Measurements from ENCODE around the gene CCDC157.
"Not testable (repeated sequence)": the region's sequence is repeated elsewhere in the genome, so short reads cannot be mapped to it uniquely, and the experiment has no call there.

The CCDC157 gene

GRCh38 chr22:30398685-30399680 is 42.2 kb downstream of the CCDC157 start:
- Histone ChIP-seq H3K4me1 (ENCODE audit: control insufficient read depth, insufficient read depth, low read length) (peaks cover 11% of the 10 kb centered on the region), H3K36me3 (ENCODE audit: control insufficient read depth, insufficient read depth, low read length) (no peaks in the 10 kb centered on the region), H3K9me3 (ENCODE audit: control insufficient read depth, insufficient read depth, low read length) (no peaks in the 10 kb centered on the region), H3K9ac (ENCODE audit: low read depth, low read length) (no peak overlapping the region), H3K27me3 (ENCODE audit: control insufficient read depth, insufficient read depth, low read length) (peaks cover 20% of the 10 kb centered on the region), H3K4me3 (ENCODE audit: low read depth, low read length) (no peak overlapping the region)

- peaks cover 20% of the 10 kb centered on the region for H3K27me3 ChIP-seq (ENCODE audit: control insufficient read depth, insufficient read depth, low read length)
- H3K9ac ChIP-seq (ENCODE audit: low read depth, low read length): no peak overlapping the region
- no peak overlapping the region for H3K4me3 ChIP-seq (ENCODE audit: low read depth, low read length)
- H3K36me3 ChIP-seq (ENCODE audit: control insufficient read depth, insufficient read depth, low read length): no peaks in the 10 kb centered on the region
- no peaks in the 10 kb centered on the region for H3K9me3 ChIP-seq (ENCODE audit: control insufficient read depth, insufficient read depth, low read length)
- peaks cover 11% of the 10 kb centered on the region for H3K4me1 ChIP-seq (ENCODE audit: control insufficient read depth, insufficient read depth, low read length)
Observed at GRCh38 chr22:30399718-30400117, 42.9 kb downstream of the CCDC157 start.

GRCh38 chr22:30400159-30400558 is 43.4 kb downstream of the CCDC157 start:
- H3K27me3 ChIP-seq (ENCODE audit: control insufficient read depth, insufficient read depth, low read length): peaks cover 18% of the 10 kb centered on the region
- H3K9ac ChIP-seq (ENCODE audit: low read depth, low read length): no peak overlapping the region
- peaks cover 11% of the 10 kb centered on the region for H3K4me1 ChIP-seq (ENCODE audit: control insufficient read depth, insufficient read depth, low read length)
- H3K9me3 ChIP-seq (ENCODE audit: control insufficient read depth, insufficient read depth, low read length): no peaks in the 10 kb centered on the region
- no peak overlapping the region for H3K4me3 ChIP-seq (ENCODE audit: low read depth, low read length)
- H3K36me3 ChIP-seq (ENCODE audit: control insufficient read depth, insufficient read depth, low read length): no peaks in the 10 kb centered on the region

- H3K27me3 ChIP-seq (ENCODE audit: control insufficient read depth, insufficient read depth, low read length): peaks cover 15% of the 10 kb centered on the region
- not testable (repeated sequence) for H3K9ac ChIP-seq (ENCODE audit: low read depth, low read length); H3K9me3 ChIP-seq (ENCODE audit: control insufficient read depth, insufficient read depth, low read length); H3K4me3 ChIP-seq (ENCODE audit: low read depth, low read length); H3K36me3 ChIP-seq (ENCODE audit: control insufficient read depth, insufficient read depth, low read length)
- H3K4me1 ChIP-seq (ENCODE audit: control insufficient read depth, insufficient read depth, low read length): peaks cover 11% of the 10 kb centered on the region
Observed at GRCh38 chr22:30401024-30401423, 44.2 kb downstream of the CCDC157 start.

- H3K4me3 ChIP-seq (ENCODE audit: low read depth, low read length): no peak overlapping the region
- peaks cover 5% of the 10 kb centered on the region for H3K36me3 ChIP-seq (ENCODE audit: control insufficient read depth, insufficient read depth, low read length)
- peak overlapping the region; percentile 37 for H3K9ac ChIP-seq (ENCODE audit: low read depth, low read length)
- H3K9me3 ChIP-seq (ENCODE audit: control insufficient read depth, insufficient read depth, low read length): no peaks in the 10 kb centered on the region
- peaks cover 11% of the 10 kb centered on the region for H3K4me1 ChIP-seq (ENCODE audit: control insufficient read depth, insufficient read depth, low read length)
- H3K27me3 ChIP-seq (ENCODE audit: control insufficient read depth, insufficient read depth, low read length): peaks cover 13% of the 10 kb centered on the region
Observed at GRCh38 chr22:30402028-30402765, 45.4 kb downstream of the CCDC157 start.

- H3K27me3 ChIP-seq (ENCODE audit: control insufficient read depth, insufficient read depth, low read length); H3K36me3 ChIP-seq (ENCODE audit: control insufficient read depth, insufficient read depth, low read length); H3K4me3 ChIP-seq (ENCODE audit: low read depth, low read length); H3K9me3 ChIP-seq (ENCODE audit: control insufficient read depth, insufficient read depth, low read length); H3K9ac ChIP-seq (ENCODE audit: low read depth, low read length): not testable (repeated sequence)
- peaks cover 11% of the 10 kb centered on the region for H3K4me1 ChIP-seq (ENCODE audit: control insufficient read depth, insufficient read depth, low read length)
Observed at GRCh38 chr22:30402766-30403104, 45.9 kb downstream of the CCDC157 start.

- Histone ChIP-seq H3K27me3 (ENCODE audit: control insufficient read depth, insufficient read depth, low read length) (no peaks in the 10 kb centered on the region), H3K4me3 (ENCODE audit: low read depth, low read length) (no peak overlapping the region), H3K4me1 (ENCODE audit: control insufficient read depth, insufficient read depth, low read length) (peaks cover 7% of the 10 kb centered on the region), H3K9ac (ENCODE audit: low read depth, low read length) (no peak overlapping the region), H3K9me3 (ENCODE audit: control insufficient read depth, insufficient read depth, low read length) (no peaks in the 10 kb centered on the region), H3K36me3 (ENCODE audit: control insufficient read depth, insufficient read depth, low read length) (peaks cover 7% of the 10 kb centered on the region)
Observed at GRCh38 chr22:30404307-30404706, 47.5 kb downstream of the CCDC157 start.

GRCh38 chr22:30405731-30406130 is 48.9 kb downstream of the CCDC157 start:
- no peaks in the 10 kb centered on the region for H3K9me3 ChIP-seq (ENCODE audit: control insufficient read depth, insufficient read depth, low read length)
- no peaks in the 10 kb centered on the region for H3K27me3 ChIP-seq (ENCODE audit: control insufficient read depth, insufficient read depth, low read length)
- H3K4me3 ChIP-seq (ENCODE audit: low read depth, low read length): no peak overlapping the region
- no peak overlapping the region for H3K9ac ChIP-seq (ENCODE audit: low read depth, low read length)
- H3K36me3 ChIP-seq (ENCODE audit: control insufficient read depth, insufficient read depth, low read length): peaks cover 12% of the 10 kb centered on the region
- H3K4me1 ChIP-seq (ENCODE audit: control insufficient read depth, insufficient read depth, low read length): peaks cover 7% of the 10 kb centered on the region

- H3K4me3 ChIP-seq (ENCODE audit: low read depth, low read length): no peak overlapping the region
- peaks cover 12% of the 10 kb centered on the region for H3K36me3 ChIP-seq (ENCODE audit: control insufficient read depth, insufficient read depth, low read length)
- H3K9me3 ChIP-seq (ENCODE audit: control insufficient read depth, insufficient read depth, low read length): no peaks in the 10 kb centered on the region
- no peak overlapping the region for H3K9ac ChIP-seq (ENCODE audit: low read depth, low read length)
- H3K4me1 ChIP-seq (ENCODE audit: control insufficient read depth, insufficient read depth, low read length): peaks cover 7% of the 10 kb centered on the region
- H3K27me3 ChIP-seq (ENCODE audit: control insufficient read depth, insufficient read depth, low read length): no peaks in the 10 kb centered on the region
Observed at GRCh38 chr22:30406400-30406799, 49.6 kb downstream of the CCDC157 start.

- no peaks in the 10 kb centered on the region for H3K9me3 ChIP-seq (ENCODE audit: control insufficient read depth, insufficient read depth, low read length)
- no peak overlapping the region for H3K4me3 ChIP-seq (ENCODE audit: low read depth, low read length)
- no peaks in the 10 kb centered on the region for H3K4me1 ChIP-seq (ENCODE audit: control insufficient read depth, insufficient read depth, low read length)
- peaks cover 16% of the 10 kb centered on the region for H3K36me3 ChIP-seq (ENCODE audit: control insufficient read depth, insufficient read depth, low read length)
- no peaks in the 10 kb centered on the region for H3K27me3 ChIP-seq (ENCODE audit: control insufficient read depth, insufficient read depth, low read length)
- no peak overlapping the region for H3K9ac ChIP-seq (ENCODE audit: low read depth, low read length)
Observed at GRCh38 chr22:30408388-30409102, 51.7 kb downstream of the CCDC157 start.

GRCh38 chr22:30411780-30412179 is 55.0 kb downstream of the CCDC157 start:
- H3K9ac ChIP-seq (ENCODE audit: low read depth, low read length): no peak overlapping the region
- H3K4me3 ChIP-seq (ENCODE audit: low read depth, low read length): no peak overlapping the region
- no peaks in the 10 kb centered on the region for H3K9me3 ChIP-seq (ENCODE audit: control insufficient read depth, insufficient read depth, low read length)
- peaks cover 21% of the 10 kb centered on the region for H3K36me3 ChIP-seq (ENCODE audit: control insufficient read depth, insufficient read depth, low read length)
- H3K27me3 ChIP-seq (ENCODE audit: control insufficient read depth, insufficient read depth, low read length): no peaks in the 10 kb centered on the region
- H3K4me1 ChIP-seq (ENCODE audit: control insufficient read depth, insufficient read depth, low read length): no peaks in the 10 kb centered on the region

Data from iPS-15b (cell line).